ENCODE results near the gene ULBP3.

The ULBP3 gene

GRCh38 chr6:150068720-150069648 is at the start of gene ULBP3:
TSS of gene ULBP3 (minus strand) at chr6:150069121. CDS start at chr6:150069066, 55 bp downstream.
- DNase-seq = peak; percentile 55 to 66

- DNase-seq = peak in 1 of 2 experiments; percentile 26
Observed at GRCh38 chr6:150118627-150119026, 49.7 kb upstream of the ULBP3 start.

- DNase-seq = no peak
Observed at GRCh38 chr6:150118203-150118602, 49.3 kb upstream of the ULBP3 start.

- no peak for DNase-seq
Observed at GRCh38 chr6:150116200-150116800, 47.4 kb upstream of the ULBP3 start.

GRCh38 chr6:150115769-150116168 is 46.8 kb upstream of the ULBP3 start:
- DNase-seq = no peak

- DNase-seq = no peak
Observed at GRCh38 chr6:150112233-150112632, 43.3 kb upstream of the ULBP3 start.

- DNase-seq = no peak
Observed at GRCh38 chr6:150102750-150103270, 33.9 kb upstream of the ULBP3 start.

- DNase-seq = no peak
Observed at GRCh38 chr6:150100745-150101144, 31.8 kb upstream of the ULBP3 start.

- DNase-seq = no peak
Observed at GRCh38 chr6:150099953-150100352, 31.0 kb upstream of the ULBP3 start.

GRCh38 chr6:150099546-150099945 is 30.6 kb upstream of the ULBP3 start:
- DNase-seq = no peak

- DNase-seq = no peak
Observed at GRCh38 chr6:150098155-150098554, 29.2 kb upstream of the ULBP3 start.

- DNase-seq = no peak
Observed at GRCh38 chr6:150093397-150093796, 24.5 kb upstream of the ULBP3 start.

GRCh38 chr6:150091476-150091875 is 22.6 kb upstream of the ULBP3 start:
- DNase-seq = peak; percentile 15 to 52

- no peak for DNase-seq
Observed at GRCh38 chr6:150090328-150090727, 21.4 kb upstream of the ULBP3 start.

- no peak for DNase-seq
Observed at GRCh38 chr6:150088481-150089154, 19.7 kb upstream of the ULBP3 start.

GRCh38 chr6:150087336-150087735 is 18.4 kb upstream of the ULBP3 start:
- no peak for DNase-seq

GRCh38 chr6:150086026-150086425 is 17.1 kb upstream of the ULBP3 start:
- DNase-seq = no peak

GRCh38 chr6:150084426-150084825 is 15.5 kb upstream of the ULBP3 start:
- DNase-seq = no peak

- DNase-seq = no peak
Observed at GRCh38 chr6:150083839-150084238, 14.9 kb upstream of the ULBP3 start.

GRCh38 chr6:150081702-150082101 is 12.8 kb upstream of the ULBP3 start:
- DNase-seq = no peak

GRCh38 chr6:150079604-150080003 is 10.7 kb upstream of the ULBP3 start:
- DNase-seq = no peak

GRCh38 chr6:150078788-150079187 is 9.9 kb upstream of the ULBP3 start:
- no peak for DNase-seq

GRCh38 chr6:150076196-150076893 is 7.4 kb upstream of the ULBP3 start:
- DNase-seq = no peak
